Endothelial cell of umbilical vein (primary cell): ENCODE results near the gene CYP2C19.

Source experiments
- EZH2 ChIP-seq: IDR thresholded peaks from 2 replicates; pipeline ENCODE4 v1.6.1; 2012; ENCODE audit warnings: borderline replicate concordance, low read depth, mild to moderate bottlenecking, moderate library complexity, low read length, inconsistent platforms; ENCODE audit not compliant: severe bottlenecking
- FOS ChIP-seq: IDR thresholded peaks from 2 replicates; pipeline ENCODE4 v1.6.1; 2011; ENCODE audit warnings: mild to moderate bottlenecking, low read length, moderate library complexity, borderline replicate concordance; ENCODE audit not compliant: insufficient read depth
- GATA2 ChIP-seq: IDR thresholded peaks from 2 replicates; pipeline ENCODE4 v1.7.0; 2011; ENCODE audit warnings: low read depth, mild to moderate bottlenecking, moderate library complexity, mixed read lengths, low read length; ENCODE audit not compliant: insufficient read length, insufficient read depth
- JUN ChIP-seq: IDR thresholded peaks from 2 replicates; pipeline ENCODE4 v1.6.1; 2011; ENCODE audit warnings: borderline replicate concordance, low read depth; ENCODE audit not compliant: insufficient read length, insufficient read depth
- POLR2A ChIP-seq: IDR thresholded peaks from 2 replicates; pipeline ENCODE4 v1.6.1; 2012; ENCODE audit warnings: low read depth, mild to moderate bottlenecking, control low read depth, low read length
- POLR2AphosphoS5 ChIP-seq: IDR thresholded peaks from 2 replicates; pipeline ENCODE4 v1.6.1; 2012; ENCODE audit warnings: low read depth, mild to moderate bottlenecking, control low read depth, low read length, moderate library complexity; ENCODE audit not compliant: insufficient read depth
- TF ChIP-seq, protein P1 (sequence below), 2 donors: IDR thresholded peaks; 1 replicate in 1 of 2; 2 replicates in 1 of 2; pipeline ENCODE4 v1.5.1; 2011; ENCODE audit warnings: low read length in 2 of 2, mild to moderate bottlenecking in 2 of 2, moderate library complexity in 2 of 2, control low read depth in 1 of 2, inconsistent platforms in 1 of 2, low read depth in 1 of 2; ENCODE audit not compliant: insufficient read depth in 1 of 2; ENCODE audit errors: extremely low read depth in 1 of 2

- TF ChIP-seq, protein P1, sequence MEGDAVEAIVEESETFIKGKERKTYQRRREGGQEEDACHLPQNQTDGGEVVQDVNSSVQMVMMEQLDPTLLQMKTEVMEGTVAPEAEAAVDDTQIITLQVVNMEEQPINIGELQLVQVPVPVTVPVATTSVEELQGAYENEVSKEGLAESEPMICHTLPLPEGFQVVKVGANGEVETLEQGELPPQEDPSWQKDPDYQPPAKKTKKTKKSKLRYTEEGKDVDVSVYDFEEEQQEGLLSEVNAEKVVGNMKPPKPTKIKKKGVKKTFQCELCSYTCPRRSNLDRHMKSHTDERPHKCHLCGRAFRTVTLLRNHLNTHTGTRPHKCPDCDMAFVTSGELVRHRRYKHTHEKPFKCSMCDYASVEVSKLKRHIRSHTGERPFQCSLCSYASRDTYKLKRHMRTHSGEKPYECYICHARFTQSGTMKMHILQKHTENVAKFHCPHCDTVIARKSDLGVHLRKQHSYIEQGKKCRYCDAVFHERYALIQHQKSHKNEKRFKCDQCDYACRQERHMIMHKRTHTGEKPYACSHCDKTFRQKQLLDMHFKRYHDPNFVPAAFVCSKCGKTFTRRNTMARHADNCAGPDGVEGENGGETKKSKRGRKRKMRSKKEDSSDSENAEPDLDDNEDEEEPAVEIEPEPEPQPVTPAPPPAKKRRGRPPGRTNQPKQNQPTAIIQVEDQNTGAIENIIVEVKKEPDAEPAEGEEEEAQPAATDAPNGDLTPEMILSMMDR (IDR thresholded peaks at IDR 0.05; ENCODE audit: extremely low read depth in 1 of 2, insufficient read depth in 1 of 2, low read depth in 1 of 2, low read length in 2 of 2), result no peak
- no peak for TF ChIP-seq POLR2A
- TF ChIP-seq EZH2, result no peak
- no peak for TF ChIP-seq JUN
- TF ChIP-seq POLR2AphosphoS5, result no peak
- TF ChIP-seq FOS, result no peak
- no peak for TF ChIP-seq GATA2
Measured at GRCh38 chr10:94777886-94778458, 15.5 kb downstream of the CYP2C19 start.
